IMR-90 (cell line): ENCODE measurements around the gene MAPK8IP1.

ENCODE experiments used
- BHLHE40 ChIP-seq: fragments of 150-350 bp; IDR thresholded peaks from 2 replicates; pipeline ENCODE4 v1.6.1; 2016; ENCODE audit warnings: mild to moderate bottlenecking, low read depth, low read length
- CHD1 ChIP-seq: IDR thresholded peaks from 2 replicates; pipeline ENCODE4 v1.6.1; 2012; ENCODE audit warnings: low read depth, low read length, improper control_type of control experiment
- CTCF ChIP-seq: conservative IDR thresholded peaks from 2 replicates; pipeline ENCODE4 v1.5.1; 2012; ENCODE audit warnings: mild to moderate bottlenecking, low read depth, low read length, improper control_type of control experiment
- MAFK ChIP-seq: IDR thresholded peaks from 2 replicates; pipeline ENCODE4 v1.6.1; 2012; ENCODE audit warnings: low read depth, low read length, improper control_type of control experiment
- POLR2A ChIP-seq: IDR thresholded peaks from 2 replicates; pipeline ENCODE4 v1.6.1; 2012; ENCODE audit warnings: mild to moderate bottlenecking, low read depth, low read length
- RAD21 ChIP-seq: IDR thresholded peaks from 2 replicates; pipeline ENCODE4 v1.6.1; 2012; ENCODE audit warnings: low read length, improper control_type of control experiment
- RCOR1 ChIP-seq: IDR thresholded peaks from 2 replicates; pipeline ENCODE4 v1.6.1; 2012; ENCODE audit warnings: mild to moderate bottlenecking, low read length, improper control_type of control experiment; ENCODE audit not compliant: insufficient replicate concordance
- RFX5 ChIP-seq: IDR thresholded peaks from 2 replicates; pipeline ENCODE4 v1.8.0; 2012; ENCODE audit warnings: low read depth, mild to moderate bottlenecking, low read length, moderate library complexity
- SMC3 ChIP-seq: fragments of 150-350 bp; IDR thresholded peaks from 2 replicates; pipeline ENCODE4 v1.6.1; 2016; ENCODE audit warnings: low read depth, mild to moderate bottlenecking, antibody characterized with exemption, low read length, moderate library complexity
- USF2 ChIP-seq: fragments of 150-350 bp; IDR thresholded peaks from 2 replicates; pipeline ENCODE4 v1.6.1; 2017; ENCODE audit warnings: mild to moderate bottlenecking, antibody characterized with exemption, low read length, low read depth

- TF ChIP-seq MAFK = no peak
- TF ChIP-seq CHD1 = no peak
- TF ChIP-seq SMC3 = no peak
- no peak for TF ChIP-seq CTCF
- no peak for TF ChIP-seq RCOR1
- no peak for TF ChIP-seq POLR2A
- no peak for TF ChIP-seq RAD21
- no peak for TF ChIP-seq RFX5
- no peak for TF ChIP-seq USF2
- no peak for TF ChIP-seq BHLHE40
Observed at GRCh38 chr11:45918962-45919675, 33.7 kb downstream of the MAPK8IP1 start.
